Glutamatergic neuron (in vitro differentiated cells): ENCODE measurements around the gene GRAMD2B. TPM values are rescaled to one million over a fixed set of nuclear protein-coding genes. Genes with fewer than 3 reads are reported as not detected.

ENCODE experiments used
- DNase-seq: peaks from one replicate; pipeline ENCODE4 v3.0.0; 2022
- H3K27ac Mint-ChIP-seq: one replicate; pipeline ENCODE4 v1.8.0; 2020; ENCODE audit warnings: mild to moderate bottlenecking, mixed read lengths, inconsistent platforms; ENCODE audit not compliant: unreplicated experiment
- H3K27me3 Mint-ChIP-seq: one replicate; pipeline ENCODE4 v1.8.0; 2020; ENCODE audit warnings: mild to moderate bottlenecking, moderate library complexity, mixed read lengths, inconsistent platforms; ENCODE audit not compliant: unreplicated experiment
- H3K36me3 Mint-ChIP-seq: one replicate; pipeline ENCODE4 v1.8.0; 2020; ENCODE audit warnings: mild to moderate bottlenecking, mixed read lengths, inconsistent platforms; ENCODE audit not compliant: unreplicated experiment
- H3K4me1 Mint-ChIP-seq: one replicate; pipeline ENCODE4 v1.8.0; 2020; ENCODE audit warnings: mild to moderate bottlenecking, low read depth, mixed read lengths, inconsistent platforms; ENCODE audit not compliant: unreplicated experiment
- H3K4me3 Mint-ChIP-seq: one replicate; pipeline ENCODE4 v1.8.0; 2020; ENCODE audit warnings: mild to moderate bottlenecking, mixed read lengths, inconsistent platforms; ENCODE audit not compliant: unreplicated experiment
- H3K9me3 Mint-ChIP-seq: one replicate; pipeline ENCODE4 v1.8.0; 2020; ENCODE audit warnings: mild to moderate bottlenecking, moderate library complexity, mixed read lengths, inconsistent platforms; ENCODE audit not compliant: unreplicated experiment
- CTCF ChIP-seq: fragments of 200-600 bp; sonication (generic); IDR thresholded peaks from one replicate; pipeline ENCODE4 v1.5.0; 2021; ENCODE audit not compliant: partially characterized antibody, unreplicated experiment
- total RNA-seq: library from RNA; stranded (reverse); fragmentation: NEBNext Ultra II Directional; extraction: Animal tissue kit (Norgen Biotek cat#: 25700); gene quantifications from one replicate; pipeline ENCODE4 v1.2.1, GENCODE V29; 2021; ENCODE audit not compliant: unreplicated experiment

GRAMD2B gene
- total RNA-seq, 1 donor from 2014 or later, result 0.69 TPM

GRCh38 chr5:126506079-126506478, 82.9 kb downstream of the GRAMD2B start:
- H3K27ac Mint-ChIP-seq, result no peak overlapping the region
- no peaks in the 10 kb centered on the region for H3K4me1 Mint-ChIP-seq
- H3K27me3 Mint-ChIP-seq, result no peaks in the 10 kb centered on the region
- no peak for TF ChIP-seq CTCF
- H3K4me3 Mint-ChIP-seq, result no peak overlapping the region
- no peaks in the 10 kb centered on the region for H3K9me3 Mint-ChIP-seq
- H3K36me3 Mint-ChIP-seq, result no peaks in the 10 kb centered on the region
- DNase-seq, result no peak

GRCh38 chr5:126508251-126508961, 85.2 kb downstream of the GRAMD2B start:
- Mint-ChIP-seq H3K27ac (no peak overlapping the region), H3K27me3 (no peaks in the 10 kb centered on the region)

GRCh38 chr5:126508962-126509279, 85.7 kb downstream of the GRAMD2B start:
- no peak overlapping the region for H3K4me3 Mint-ChIP-seq
- H3K9me3 Mint-ChIP-seq, result no peaks in the 10 kb centered on the region
- no peaks in the 10 kb centered on the region for H3K27me3 Mint-ChIP-seq
- peaks cover 5% of the 10 kb centered on the region for H3K4me1 Mint-ChIP-seq
- no peak overlapping the region for H3K27ac Mint-ChIP-seq
- no peaks in the 10 kb centered on the region for H3K36me3 Mint-ChIP-seq
- no peak for DNase-seq
- TF ChIP-seq CTCF, result no peak

More at GRCh38 chr5:126508251-126508961, 85.2 kb downstream of the GRAMD2B start:
- Mint-ChIP-seq H3K9me3 (no peaks in the 10 kb centered on the region), H3K36me3 (no peaks in the 10 kb centered on the region), H3K4me3 (no peak overlapping the region), H3K4me1 (peaks cover under 1% of the 10 kb centered on the region)
- TF ChIP-seq CTCF, result no peak
- DNase-seq, result no peak

GRCh38 chr5:126509339-126509738, 86.1 kb downstream of the GRAMD2B start:
- DNase-seq, result no peak
- Mint-ChIP-seq H3K4me3 (no peak overlapping the region), H3K36me3 (no peaks in the 10 kb centered on the region), H3K4me1 (peaks cover 5% of the 10 kb centered on the region), H3K27me3 (no peaks in the 10 kb centered on the region), H3K9me3 (no peaks in the 10 kb centered on the region), H3K27ac (no peak overlapping the region)
- no peak for TF ChIP-seq CTCF

- no peaks in the 10 kb centered on the region for H3K36me3 Mint-ChIP-seq
- H3K27ac Mint-ChIP-seq, result no peak overlapping the region
- no peak overlapping the region for H3K4me3 Mint-ChIP-seq
- DNase-seq, result no peak
- H3K4me1 Mint-ChIP-seq, result peaks cover 9% of the 10 kb centered on the region
- TF ChIP-seq CTCF, result no peak
- no peaks in the 10 kb centered on the region for H3K9me3 Mint-ChIP-seq
- H3K27me3 Mint-ChIP-seq, result peaks cover 4% of the 10 kb centered on the region
Observed at GRCh38 chr5:126511961-126512360, 88.8 kb downstream of the GRAMD2B start.
